ENCODE measurements around the gene CLTCL1.
A peak's percentile ranks its signal among the peaks of the same experiment; 100 is the strongest.
"Not testable (repeated sequence)": the region's sequence is repeated elsewhere in the genome, so short reads cannot be mapped to it uniquely, and the experiment has no call there.

Gene CLTCL1

GRCh38 chr22:19291580-19292457 is at the start of gene CLTCL1:
TSS of gene CLTCL1 (minus strand) at chr22:19291719. CDS start at chr22:19291641, 78 bp downstream.
- TF ChIP-seq CTCF (IDR thresholded peaks at IDR 0.05) (no peak), ZFX (IDR thresholded peaks at IDR 0.05; ENCODE audit: borderline replicate concordance) (no peak)

GRCh38 chr22:19337137-19337536 is 45.6 kb upstream of the CLTCL1 start:
- no peak overlapping the region for H3K27ac ChIP-seq
- TF ChIP-seq ZFX (IDR thresholded peaks at IDR 0.05; ENCODE audit: borderline replicate concordance) (no peak), CTCF (IDR thresholded peaks at IDR 0.05) (no peak)

More at GRCh38 chr22:19291580-19292457, at the start of gene CLTCL1:
- H3K27ac ChIP-seq, result peak within 1 kb of the TSS; percentile 50

GRCh38 chr22:19336133-19337075 is 44.9 kb upstream of the CLTCL1 start:
- peak overlapping the region; percentile 30; the same call in 1 of the 2 replicates for H3K27ac ChIP-seq
- TF ChIP-seq ZFX (IDR thresholded peaks at IDR 0.05; ENCODE audit: borderline replicate concordance), result no peak
- TF ChIP-seq CTCF (IDR thresholded peaks at IDR 0.05), result no peak

GRCh38 chr22:19331975-19332374 is 40.5 kb upstream of the CLTCL1 start:
- no peak for TF ChIP-seq ZFX (IDR thresholded peaks at IDR 0.05; ENCODE audit: borderline replicate concordance)
- no peak for TF ChIP-seq CTCF (IDR thresholded peaks at IDR 0.05)
- no peak overlapping the region for H3K27ac ChIP-seq

- no peak overlapping the region for H3K27ac ChIP-seq
- no peak for TF ChIP-seq ZFX (IDR thresholded peaks at IDR 0.05; ENCODE audit: borderline replicate concordance)
- TF ChIP-seq CTCF (IDR thresholded peaks at IDR 0.05), result no peak
These were observed 40.0 kb upstream of the CLTCL1 start for GRCh38 chr22:19331474-19331873.

GRCh38 chr22:19330865-19331418 is 39.4 kb upstream of the CLTCL1 start:
- no peak overlapping the region for H3K27ac ChIP-seq
- TF ChIP-seq ZFX (IDR thresholded peaks at IDR 0.05; ENCODE audit: borderline replicate concordance) (no peak), CTCF (IDR thresholded peaks at IDR 0.05) (no peak)

- H3K27ac ChIP-seq, result not testable (repeated sequence)
These were observed 38.7 kb upstream of the CLTCL1 start for GRCh38 chr22:19330205-19330604.
